Lower leg skin (tissue), 4 donors: Measurements from ENCODE around the gene ITGA11. TPM values are rescaled to one million over a fixed set of nuclear protein-coding genes. Genes with fewer than 3 reads are reported as not detected.

Experiments used
- DNase-seq, 2 donors: peaks; one replicate each; pipeline ENCODE4 v3.0.0-alpha.2; 2019; ENCODE audit warnings: low spot score in 2 of 2
- H3K4me3 ChIP-seq: fragments of 200-600 bp; sonication (generic); 2 replicates; pipeline ENCODE4 v1.5.1; 2017; ENCODE audit warnings: mild to moderate bottlenecking, low read depth; ENCODE audit not compliant: poor library complexity, severe bottlenecking
- POLR2A ChIP-seq, 2 donors: fragments of 450-650 bp; IDR thresholded peaks; one replicate each; pipeline ENCODE4 v1.6.1; 2016 to 2017; ENCODE audit warnings: antibody characterized with exemption in 2 of 2, mild to moderate bottlenecking in 1 of 2, moderate library complexity in 1 of 2
- WGBS, 2 donors: methylation state at CpG; one replicate each; pipeline ENCODE4 v1.1.5; 2018; 5-methylcytosine and 5-hydroxymethylcytosine counted together
- intact Hi-C: fragments of 100-400 bp; cut with DNase I; formaldehyde crosslinking; loops from one replicate; pipeline ENCODE4 v1.15.0; 2023; ENCODE audit warnings: low total_unique reads
- total RNA-seq, 4 donors: library from RNA; depleted of rRNA; stranded (reverse); fragments of >200 nt; gene quantifications; one replicate each; pipeline ENCODE4 v1.1.0, GENCODE V29; 2016
- TF ChIP-seq, protein P1 (sequence below), 3 donors: fragments of 450-650 bp; IDR thresholded peaks; one replicate each; pipeline ENCODE4 v1.5.1; 2016; ENCODE audit warnings: antibody characterized with exemption in 3 of 3, mild to moderate bottlenecking in 3 of 3, moderate library complexity in 2 of 3

The ITGA11 gene
- total RNA-seq, 4 donors from 2014 or later, result 0.51 to 3.5 (median 2.0) TPM

GRCh38 chr15:68275165-68275746 is 156.7 kb downstream of the ITGA11 start:
- intact Hi-C loops, result no loop called here
- TF ChIP-seq POLR2A (IDR thresholded peaks at IDR 0.05), result no peak
- TF ChIP-seq, protein P1, sequence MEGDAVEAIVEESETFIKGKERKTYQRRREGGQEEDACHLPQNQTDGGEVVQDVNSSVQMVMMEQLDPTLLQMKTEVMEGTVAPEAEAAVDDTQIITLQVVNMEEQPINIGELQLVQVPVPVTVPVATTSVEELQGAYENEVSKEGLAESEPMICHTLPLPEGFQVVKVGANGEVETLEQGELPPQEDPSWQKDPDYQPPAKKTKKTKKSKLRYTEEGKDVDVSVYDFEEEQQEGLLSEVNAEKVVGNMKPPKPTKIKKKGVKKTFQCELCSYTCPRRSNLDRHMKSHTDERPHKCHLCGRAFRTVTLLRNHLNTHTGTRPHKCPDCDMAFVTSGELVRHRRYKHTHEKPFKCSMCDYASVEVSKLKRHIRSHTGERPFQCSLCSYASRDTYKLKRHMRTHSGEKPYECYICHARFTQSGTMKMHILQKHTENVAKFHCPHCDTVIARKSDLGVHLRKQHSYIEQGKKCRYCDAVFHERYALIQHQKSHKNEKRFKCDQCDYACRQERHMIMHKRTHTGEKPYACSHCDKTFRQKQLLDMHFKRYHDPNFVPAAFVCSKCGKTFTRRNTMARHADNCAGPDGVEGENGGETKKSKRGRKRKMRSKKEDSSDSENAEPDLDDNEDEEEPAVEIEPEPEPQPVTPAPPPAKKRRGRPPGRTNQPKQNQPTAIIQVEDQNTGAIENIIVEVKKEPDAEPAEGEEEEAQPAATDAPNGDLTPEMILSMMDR (IDR thresholded peaks at IDR 0.05), result no peak
- DNase-seq, result no peak
- no peak overlapping the region for H3K4me3 ChIP-seq
- 75% methylated on average over 3 of the region's 3 CpGs for WGBS, 2 donors

- H3K4me3 ChIP-seq, result no peak overlapping the region
- intact Hi-C loops, result no loop called here
- TF ChIP-seq POLR2A (IDR thresholded peaks at IDR 0.05), result no peak
- TF ChIP-seq, protein P1 (IDR thresholded peaks at IDR 0.05), result no peak
- no peak for DNase-seq
- 74 to 86% methylated on average over 5 of the region's 5 CpGs for WGBS, 2 donors
Observed at GRCh38 chr15:68274201-68274848, 157.6 kb downstream of the ITGA11 start.

GRCh38 chr15:68272721-68273271 is 159.2 kb downstream of the ITGA11 start:
- H3K4me3 ChIP-seq, result no peak overlapping the region
- no peak for DNase-seq
- TF ChIP-seq POLR2A (IDR thresholded peaks at IDR 0.05), result no peak
- TF ChIP-seq, protein P1 (IDR thresholded peaks at IDR 0.05), result no peak
- intact Hi-C loops, result no loop called here
- WGBS, 2 donors, result 50 to 53% methylated on average over 1 of the region's 1 CpG

DNA sequence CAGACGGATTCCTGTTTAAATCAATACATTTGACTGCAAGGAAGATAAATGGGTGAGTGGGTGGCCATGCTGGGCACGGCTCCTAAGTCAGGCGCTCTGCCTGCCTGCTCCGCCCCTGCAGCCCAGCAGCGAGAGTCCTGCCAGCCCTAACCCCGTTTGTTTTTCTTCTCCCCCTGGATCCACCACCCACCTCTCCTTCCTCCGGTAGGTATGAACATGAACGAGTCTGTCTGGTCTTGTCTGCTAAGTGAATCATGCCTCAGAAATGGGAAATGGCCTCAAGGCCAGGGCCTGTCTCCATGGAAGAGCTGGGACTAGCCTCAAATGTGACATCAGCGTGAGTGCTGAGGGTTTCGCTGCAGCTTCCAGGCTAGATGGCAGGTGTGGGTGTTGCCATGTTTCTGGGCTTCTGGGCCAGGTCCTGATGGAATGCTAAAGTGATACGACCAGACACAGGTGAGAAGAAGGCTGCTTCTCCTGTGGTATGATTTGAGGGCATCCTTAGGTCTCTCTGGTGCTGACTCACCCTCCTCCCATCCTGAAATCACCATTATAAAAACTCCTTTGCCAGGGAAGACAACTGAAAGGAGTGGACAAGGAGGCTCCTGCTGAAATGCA is 160.0 kb downstream of the ITGA11 start:
- peak; percentile 75 to 91 for DNase-seq
- 19 to 32% methylated on average over 11 of the region's 11 CpGs for WGBS, 2 donors
- H3K4me3 ChIP-seq, result no peak overlapping the region
- TF ChIP-seq, protein P1 (IDR thresholded peaks at IDR 0.05), result no peak
- no peak for TF ChIP-seq POLR2A (IDR thresholded peaks at IDR 0.05)
- intact Hi-C loops, result no loop called here

DNA sequence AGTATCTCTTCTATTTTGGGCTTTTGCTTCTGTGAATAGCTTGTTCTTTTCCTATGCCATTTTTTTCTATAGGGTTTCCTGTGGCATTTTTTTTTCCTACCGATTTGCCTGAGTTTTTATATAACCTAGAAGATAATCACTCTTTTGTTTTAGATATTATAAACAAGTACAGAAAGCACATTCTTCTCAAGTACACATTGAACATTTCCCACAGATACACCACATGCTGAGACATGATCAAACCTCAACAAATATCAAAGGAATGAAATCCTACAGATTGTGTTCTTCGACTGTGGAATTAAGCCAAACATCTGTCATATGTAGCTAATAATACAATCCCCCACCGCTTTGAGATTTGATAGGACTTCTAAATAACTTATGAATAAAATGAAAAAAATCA is 163.6 kb downstream of the ITGA11 start:
- DNase-seq, result no peak
- 17 to 22% methylated on average over 3 of the region's 3 CpGs for WGBS, 2 donors
- H3K4me3 ChIP-seq, result no peak overlapping the region
- no peak for TF ChIP-seq POLR2A (IDR thresholded peaks at IDR 0.05)
- TF ChIP-seq, protein P1 (IDR thresholded peaks at IDR 0.05), result no peak
- intact Hi-C loops, result no loop called here
